HG03571 (cell line): ENCODE results near the gene GLB1L3.
"Not testable (repeated sequence)": the region's sequence is repeated elsewhere in the genome, so short reads cannot be mapped to it uniquely, and the experiment has no call there.

ENCODE experiments used
- ATAC-seq: cut with Tn5 transposase; IDR thresholded peaks from one replicate; pipeline ENCODE4 v1.9.1; 2021; ENCODE audit not compliant: unreplicated experiment

The GLB1L3 gene

GRCh38 chr11:134343646-134344045 lies 67.5 kb downstream of the GLB1L3 start:
- ATAC-seq, result no peak

DNA sequence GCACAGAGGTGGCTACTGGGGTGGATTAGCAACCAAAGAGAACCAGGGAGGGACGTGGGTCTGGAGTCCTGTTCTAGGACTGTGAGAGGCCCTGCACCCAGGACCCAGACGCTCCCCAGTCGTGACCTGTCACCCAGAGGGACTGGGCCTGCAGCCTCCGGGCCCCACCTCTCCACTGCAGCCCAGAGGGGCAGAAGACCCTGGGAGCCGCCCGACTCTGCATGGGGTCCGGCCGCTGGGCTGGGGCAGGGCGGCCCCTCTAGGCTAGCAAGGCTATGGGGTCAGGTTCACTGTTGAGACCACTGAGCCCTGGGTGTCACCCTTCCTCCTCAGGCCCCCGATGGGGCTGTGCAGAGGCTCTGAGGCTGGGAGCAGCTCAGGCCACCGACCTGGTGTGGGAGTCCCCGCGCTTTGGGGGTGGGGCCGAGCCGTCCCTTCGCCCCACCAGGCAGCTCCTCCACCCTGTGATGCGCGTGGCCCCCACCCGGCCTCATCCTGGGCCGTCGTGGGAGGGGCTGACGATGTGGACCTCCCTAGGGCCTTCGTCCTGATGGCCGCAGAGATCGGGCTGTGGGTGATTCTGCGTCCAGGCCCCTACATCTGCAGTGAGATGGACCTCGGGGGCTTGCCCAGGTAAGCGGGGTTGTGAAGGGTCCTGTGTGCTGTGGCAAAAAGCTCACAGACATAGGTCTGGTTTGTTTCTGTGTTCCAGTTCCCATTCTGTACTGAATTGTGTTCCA lies 68.5 kb downstream of the GLB1L3 start:
- ATAC-seq, result not testable (repeated sequence)

DNA sequence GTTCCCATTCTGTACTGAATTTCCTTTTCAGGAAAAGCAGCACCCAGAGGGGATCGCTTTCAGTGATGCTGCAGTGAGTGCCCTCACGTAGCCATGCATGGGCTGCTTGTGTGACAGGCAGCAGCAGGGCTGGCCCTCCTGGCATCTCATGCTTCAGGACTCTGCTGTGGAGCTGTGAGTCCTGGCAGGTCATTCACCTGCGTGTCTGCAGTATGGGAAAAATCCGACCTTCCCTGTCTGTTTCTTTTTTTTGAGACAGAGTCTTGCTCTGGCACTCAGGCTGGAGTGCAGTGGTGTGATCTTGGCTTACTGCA lies 69.0 kb downstream of the GLB1L3 start:
- ATAC-seq, result no peak

DNA sequence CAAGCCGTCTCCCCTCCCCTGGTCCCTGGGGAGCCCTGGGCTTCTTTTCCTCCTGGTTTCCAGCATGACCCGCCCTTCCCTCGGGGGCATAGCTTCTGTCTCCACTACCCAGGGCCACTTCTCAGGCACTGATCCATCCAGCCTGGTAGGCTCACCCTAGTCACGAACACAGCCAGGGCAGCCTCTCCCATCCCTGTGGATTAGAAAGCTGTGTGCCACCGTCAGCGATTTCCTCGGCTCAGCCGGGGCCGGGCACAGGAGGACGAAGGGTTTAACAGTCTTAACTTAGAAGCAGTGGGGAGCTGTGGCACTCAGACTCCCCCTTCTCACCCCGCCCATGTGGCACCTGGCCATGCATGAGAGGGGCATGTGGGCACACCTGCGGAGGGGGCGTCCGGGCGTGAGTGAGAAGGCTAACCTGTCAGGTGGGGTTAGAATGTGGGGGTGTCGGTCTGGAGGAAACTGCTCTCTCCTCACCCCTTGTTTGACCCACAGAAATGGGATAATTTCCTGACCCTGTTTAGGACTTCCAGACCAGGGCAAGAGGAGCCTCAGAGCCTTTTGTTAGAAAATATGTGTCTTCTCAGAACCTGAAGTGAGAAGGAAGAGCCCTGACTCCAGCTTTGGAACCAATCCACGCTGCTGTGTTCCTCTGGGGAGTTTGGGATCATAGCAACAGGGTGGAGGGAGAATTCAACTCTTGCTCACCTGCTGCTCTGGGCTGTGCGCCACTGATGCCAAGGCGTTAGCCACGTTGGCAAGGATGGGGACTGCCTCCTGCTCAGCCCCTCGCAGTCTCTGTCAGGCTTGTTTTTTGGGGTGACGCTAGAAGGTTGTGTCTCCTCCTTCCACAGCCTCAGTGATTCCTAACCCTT lies 70.2 kb downstream of the GLB1L3 start:
- no peak for ATAC-seq

DNA sequence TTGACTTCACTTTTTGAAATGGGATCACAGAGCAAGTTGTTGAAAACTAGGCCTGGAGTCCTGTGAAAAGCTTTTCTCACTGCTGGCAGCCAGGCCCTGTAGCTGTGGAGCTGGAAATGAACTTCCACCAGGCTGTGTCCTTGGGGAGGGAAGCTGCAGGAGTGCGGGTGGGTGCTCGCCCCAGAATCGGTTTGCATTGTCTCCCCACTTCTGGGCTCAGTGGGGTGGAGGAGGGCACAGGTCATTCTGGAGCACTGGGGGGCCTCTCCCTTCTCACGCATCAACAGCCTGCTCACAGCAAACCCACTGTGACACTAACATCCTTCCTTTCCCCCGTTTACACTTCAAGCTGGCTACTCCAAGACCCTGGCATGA lies 70.8 kb downstream of the GLB1L3 start:
- ATAC-seq, result no peak

- ATAC-seq, result no peak
Observed at GRCh38 chr11:134347441-134347840, 71.3 kb downstream of the GLB1L3 start.

GRCh38 chr11:134349109-134349801 lies 73.1 kb downstream of the GLB1L3 start:
- no peak for ATAC-seq

- no peak for ATAC-seq
Observed at GRCh38 chr11:134349802-134350355, 73.7 kb downstream of the GLB1L3 start.

GRCh38 chr11:134350381-134350780 lies 74.2 kb downstream of the GLB1L3 start:
- peak; percentile 77 for ATAC-seq

DNA sequence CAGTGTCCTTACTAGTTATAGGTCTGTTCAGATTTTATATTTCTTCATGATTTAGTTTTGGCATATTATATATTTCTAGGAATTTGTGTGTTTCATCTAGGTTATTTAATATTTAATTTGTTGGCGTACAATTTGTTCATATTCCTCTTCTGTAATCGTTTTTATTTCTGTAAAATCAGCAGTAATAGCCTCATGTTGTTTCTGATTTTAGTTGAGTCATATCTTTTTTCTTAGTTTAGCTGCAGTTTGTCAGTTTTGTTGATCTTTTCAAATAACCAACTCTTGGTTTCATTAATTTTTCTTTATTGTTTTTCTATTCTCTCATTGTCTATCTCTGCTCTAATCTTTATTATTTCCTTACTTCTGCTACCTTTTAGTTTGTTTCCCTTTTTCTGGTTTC lies 75.9 kb downstream of the GLB1L3 start:
- ATAC-seq, result no peak

DNA sequence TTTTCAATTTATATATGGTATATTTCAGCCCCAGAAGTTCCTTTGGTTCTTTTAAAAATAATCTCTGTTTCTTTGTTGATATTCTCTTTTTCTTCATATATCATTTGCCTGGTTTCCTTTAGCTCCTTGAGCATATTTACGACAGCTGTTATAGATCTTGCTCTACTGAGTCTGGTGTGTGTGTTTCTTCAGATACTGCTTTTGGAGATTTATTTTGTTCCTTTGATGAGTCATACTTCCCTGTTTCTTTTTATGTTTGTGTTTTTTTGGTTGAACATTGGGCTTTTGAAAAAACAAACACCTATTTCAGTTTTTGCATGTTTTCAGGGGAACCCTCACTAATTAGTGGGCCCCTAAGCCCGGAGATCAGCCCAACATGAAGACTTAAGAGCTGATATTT lies 79.0 kb downstream of the GLB1L3 start:
- no peak for ATAC-seq

DNA sequence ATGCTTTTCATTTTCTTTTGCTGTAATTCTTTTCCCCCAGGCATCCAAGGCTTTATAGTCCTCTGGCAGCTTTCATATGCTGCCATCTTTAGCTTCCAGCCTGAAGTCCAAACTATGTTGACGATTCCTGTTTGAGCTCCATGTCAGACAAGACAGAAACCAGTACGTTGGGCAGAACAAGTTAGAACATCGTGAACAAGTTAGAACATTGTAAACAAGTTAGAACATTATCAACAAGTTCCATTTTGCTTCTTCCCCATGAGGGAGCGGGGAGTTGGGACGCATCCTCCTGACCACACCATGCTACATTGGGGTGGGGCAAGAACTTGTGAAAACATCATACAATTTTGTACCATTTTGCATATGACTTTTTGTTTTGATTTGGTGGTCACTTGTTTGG lies 79.5 kb downstream of the GLB1L3 start:
- ATAC-seq, result no peak

GRCh38 chr11:134356656-134357544 lies 80.7 kb downstream of the GLB1L3 start:
- ATAC-seq, result no peak

DNA sequence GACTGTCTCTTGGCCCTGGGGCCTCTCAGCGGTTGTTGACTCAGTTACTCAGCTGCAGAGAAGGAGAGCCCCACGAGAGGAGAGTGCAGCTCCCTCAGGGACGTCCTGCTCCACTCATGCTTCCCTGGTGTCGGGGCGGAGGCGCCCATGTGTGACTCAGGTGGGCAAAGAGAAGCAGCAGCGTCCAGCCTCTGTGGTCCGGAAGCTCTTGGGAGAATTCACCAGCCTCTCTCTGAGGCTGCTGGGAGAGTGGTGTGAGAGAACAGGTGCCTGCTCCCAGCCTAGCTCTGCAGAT lies 81.3 kb downstream of the GLB1L3 start:
- no peak for ATAC-seq

GRCh38 chr11:134358165-134358855 lies 82.1 kb downstream of the GLB1L3 start:
- no peak for ATAC-seq

DNA sequence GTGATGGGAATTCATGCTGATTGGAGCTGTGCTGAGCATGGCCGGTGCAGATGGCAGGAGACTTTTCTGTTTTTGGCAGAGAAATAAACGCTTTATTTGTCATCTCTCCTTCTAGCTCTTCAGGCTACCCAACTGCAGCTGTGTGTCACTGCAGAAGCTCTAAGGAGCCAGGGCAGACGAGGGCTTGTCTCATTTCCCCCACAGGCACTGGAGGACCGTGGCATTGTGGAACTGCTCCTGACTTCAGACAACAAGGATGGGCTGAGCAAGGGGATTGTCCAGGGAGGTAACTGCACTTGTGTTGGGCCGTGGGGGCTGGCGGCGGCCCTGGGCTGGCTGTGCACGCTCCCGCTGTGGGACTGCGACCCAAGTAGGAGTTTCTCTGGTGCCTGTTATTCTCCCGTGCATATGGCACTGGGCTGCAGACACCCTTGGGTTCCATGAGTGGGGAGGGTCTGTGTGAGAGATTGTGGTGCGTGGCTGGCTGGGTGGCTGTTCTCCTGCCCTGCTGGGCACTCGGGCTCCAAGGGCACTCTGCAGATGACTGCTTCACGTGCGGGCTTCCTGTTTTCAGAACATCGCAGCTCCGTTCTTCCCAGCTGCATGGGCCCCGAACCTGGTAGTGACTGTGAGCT lies 82.8 kb downstream of the GLB1L3 start:
- ATAC-seq, result no peak

GRCh38 chr11:134359646-134360045 lies 83.5 kb downstream of the GLB1L3 start:
- no peak for ATAC-seq

DNA sequence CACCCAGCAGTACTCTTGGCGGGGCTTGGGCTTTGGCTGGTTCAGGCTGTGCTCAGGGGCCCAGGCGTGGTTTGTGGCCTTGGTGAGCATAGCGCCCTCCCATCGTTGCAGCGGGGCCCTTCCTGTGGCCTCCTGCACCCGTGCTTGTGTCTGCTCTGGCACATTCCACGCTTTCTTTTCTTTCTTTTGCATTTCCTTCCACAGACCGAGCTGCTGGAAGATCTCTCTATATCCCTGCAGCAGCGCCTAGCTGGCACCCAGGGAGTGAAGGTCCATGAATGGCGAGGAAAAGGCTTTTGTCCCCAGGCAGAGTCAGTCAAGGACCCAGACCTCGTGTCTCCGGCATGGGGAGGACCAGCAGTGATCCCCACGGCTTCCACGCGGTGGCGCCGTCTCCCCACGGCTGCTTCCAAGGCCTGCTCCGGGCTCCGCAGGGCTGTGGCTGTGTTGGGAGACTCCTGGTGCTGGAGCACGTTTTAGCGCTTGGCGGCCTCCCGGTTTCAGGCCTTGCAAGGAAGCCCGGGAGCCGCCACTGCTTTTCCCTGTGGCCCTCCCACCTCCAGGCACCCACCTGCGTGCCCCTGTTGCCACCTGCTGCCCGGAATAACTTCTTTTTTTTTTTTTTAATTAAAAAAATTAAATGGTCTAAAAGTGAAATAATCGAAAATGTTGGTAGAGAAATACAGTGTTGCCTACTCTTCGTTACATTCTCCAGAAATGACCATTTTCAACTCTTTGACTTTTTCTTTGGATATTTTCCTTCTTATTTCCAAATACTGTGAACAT lies 84.1 kb downstream of the GLB1L3 start:
- ATAC-seq, result no peak

DNA sequence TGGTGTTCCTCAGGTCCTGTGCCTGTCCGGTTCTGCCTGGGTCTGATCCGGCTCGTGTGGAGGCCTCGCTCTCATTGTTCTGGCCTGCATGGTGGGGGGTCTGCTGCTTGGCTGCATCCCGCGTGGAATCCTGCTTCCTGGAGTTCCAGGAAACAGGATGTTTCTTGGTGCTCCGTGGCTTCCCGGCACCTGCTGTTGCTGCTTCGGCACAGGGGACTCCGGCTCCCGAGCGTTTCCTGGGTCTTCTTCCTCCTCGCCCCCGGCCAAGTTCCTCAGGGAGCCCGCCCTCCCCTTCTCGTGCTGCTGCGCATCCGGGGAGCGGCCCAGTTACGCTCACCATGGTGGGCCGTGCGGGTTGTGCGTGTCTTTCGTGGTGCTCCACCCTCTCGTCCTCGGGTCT lies 85.5 kb downstream of the GLB1L3 start:
- no peak for ATAC-seq
